ENCODE results near the gene SYT2.

- TF ChIP-seq POLR2A (IDR thresholded peaks at IDR 0.05; ENCODE audit: low read depth, low read length) = no peak
- no peak for TF ChIP-seq POLR2AphosphoS5 (IDR thresholded peaks at IDR 0.05; ENCODE audit: low read depth, low read length)
- TF ChIP-seq TAF1 (IDR thresholded peaks at IDR 0.05; ENCODE audit: low read depth, low read length) = no peak
- no peak for TF ChIP-seq POU2F2 (IDR thresholded peaks at IDR 0.05; ENCODE audit: low read depth, low read length)
- no peak for TF ChIP-seq SPI1 (IDR thresholded peaks at IDR 0.05; ENCODE audit: low read depth, low read length)
- no peak for TF ChIP-seq PAX5 (IDR thresholded peaks at IDR 0.05; ENCODE audit: insufficient read depth, low read length, severe bottlenecking)
Observed at GRCh38 chr1:202687370-202687769, 22.9 kb downstream of the SYT2 start.

Data from GM12891 (cell line).